Measurements from ENCODE around the gene EOLA2. TPM values are rescaled to one million over a fixed set of nuclear protein-coding genes. Genes with fewer than 3 reads are reported as not detected.
"Not testable (repeated sequence)": the region's sequence is repeated elsewhere in the genome, so short reads cannot be mapped to it uniquely, and the experiment has no call there.

The EOLA2 gene
- polyA plus RNA-seq, 1 experiment: 35.5 TPM

DNA sequence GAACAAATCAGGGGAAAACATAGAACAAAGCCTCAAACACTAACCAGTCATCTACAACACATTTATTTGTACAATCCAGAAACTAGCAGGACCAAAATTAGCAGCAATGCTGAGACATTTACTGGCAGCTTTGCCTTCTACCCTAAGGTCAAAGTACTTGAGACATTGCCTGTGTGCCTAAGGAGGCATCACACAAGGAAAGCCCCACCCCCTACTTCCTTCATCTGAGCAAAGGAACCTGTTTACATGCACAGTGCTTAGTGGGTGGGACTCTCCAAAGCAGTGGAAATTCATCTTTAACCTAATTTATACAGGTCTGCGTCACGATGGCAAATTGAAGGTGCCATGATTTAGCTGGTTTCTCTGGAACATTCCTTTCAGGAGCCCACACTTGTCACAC, 6.1 kb downstream of the EOLA2 start:
- H3K27me3 ChIP-seq (ENCODE audit: control insufficient read depth, insufficient read depth, low read length); POLR2A ChIA-PET; H3K4me3 ChIP-seq (ENCODE audit: low read depth, low read length); CTCF ChIA-PET; H3K9me3 ChIP-seq (ENCODE audit: control insufficient read depth, insufficient read depth, low read length); H3K27ac ChIP-seq (ENCODE audit: low read depth, low read length); DNase-seq (ENCODE audit: low read depth, low spot score): not testable (repeated sequence)

DNA sequence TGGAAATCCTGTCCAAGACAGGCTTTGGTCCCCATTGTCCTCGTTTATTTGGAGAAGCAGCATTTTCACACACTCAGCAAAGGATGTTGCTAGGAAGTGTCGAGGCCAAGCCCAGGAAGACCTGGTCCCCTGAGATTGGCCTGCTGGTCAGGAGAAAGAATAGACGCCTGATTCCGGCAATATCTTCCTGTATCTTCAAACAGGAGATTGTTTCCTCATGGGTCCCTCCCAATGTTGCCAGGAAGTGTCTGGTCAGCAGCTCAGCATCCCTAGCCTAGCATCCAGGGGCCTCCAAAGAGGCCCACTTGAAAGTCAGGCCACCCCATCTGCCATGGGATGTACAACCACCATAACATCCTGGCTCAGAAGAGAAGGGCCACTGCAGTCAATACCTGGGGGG, 6.9 kb downstream of the EOLA2 start:
- H3K27ac ChIP-seq (ENCODE audit: low read depth, low read length); POLR2A ChIA-PET; H3K27me3 ChIP-seq (ENCODE audit: control insufficient read depth, insufficient read depth, low read length); H3K9me3 ChIP-seq (ENCODE audit: control insufficient read depth, insufficient read depth, low read length); CTCF ChIA-PET; DNase-seq (ENCODE audit: low read depth, low spot score); H3K4me3 ChIP-seq (ENCODE audit: low read depth, low read length): not testable (repeated sequence)

DNA sequence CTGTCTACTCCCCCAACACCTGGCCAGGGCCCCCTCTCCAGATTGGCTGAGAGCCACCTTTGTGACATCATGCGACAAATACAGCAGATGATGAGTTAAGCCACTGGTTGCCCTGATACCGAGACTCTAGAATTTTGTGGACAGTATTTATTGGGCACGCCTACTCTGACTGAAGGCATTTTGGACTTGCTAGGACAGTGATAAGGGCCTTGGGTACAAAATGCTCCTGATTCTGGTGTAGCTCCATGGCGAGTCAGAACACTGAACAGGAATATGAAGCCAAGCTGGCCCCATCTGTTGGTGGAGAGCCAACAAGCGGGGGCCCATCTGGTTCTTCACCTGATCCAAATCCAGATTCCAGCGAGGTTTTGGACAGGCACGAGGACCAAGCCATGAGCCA, 8.9 kb downstream of the EOLA2 start, which contains the start of gene HSFX4:
Gene HSFX4, plus strand, starts transcription at position 174 of the 400 bp plus-strand sequence. Its CDS starts 72 bp downstream, at position 246.
- POLR2A ChIA-PET: not testable (repeated sequence)

DNA sequence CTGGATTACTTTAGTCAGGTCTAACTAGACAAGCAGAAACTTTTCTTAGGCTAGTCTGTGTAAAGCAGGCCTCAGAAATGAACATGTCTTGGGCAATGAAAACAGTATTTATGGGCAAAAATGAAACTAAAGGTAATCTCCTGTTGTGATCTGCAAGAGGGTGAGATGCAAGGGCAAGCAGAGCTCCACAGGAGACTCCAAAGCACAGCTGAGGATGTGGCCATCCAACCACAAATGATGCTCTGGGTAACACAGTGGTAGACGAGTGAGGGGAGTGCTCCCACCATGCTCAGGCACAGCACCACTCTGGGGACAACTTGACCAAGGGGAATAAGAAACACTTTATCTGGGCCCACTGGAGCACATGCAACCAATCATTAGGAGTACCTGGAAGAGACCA, 9.7 kb downstream of the EOLA2 start:
- DNase-seq (ENCODE audit: low read depth, low spot score); POLR2A ChIA-PET; H3K27me3 ChIP-seq (ENCODE audit: control insufficient read depth, insufficient read depth, low read length); H3K27ac ChIP-seq (ENCODE audit: low read depth, low read length); CTCF ChIA-PET; H3K9me3 ChIP-seq (ENCODE audit: control insufficient read depth, insufficient read depth, low read length); H3K4me3 ChIP-seq (ENCODE audit: low read depth, low read length): not testable (repeated sequence)

More for the DNA sequence above, 8.9 kb downstream of the EOLA2 start, which contains the start of gene HSFX4:
- CTCF ChIA-PET; H3K27ac ChIP-seq (ENCODE audit: low read depth, low read length); DNase-seq (ENCODE audit: low read depth, low spot score); H3K4me3 ChIP-seq (ENCODE audit: low read depth, low read length); H3K27me3 ChIP-seq (ENCODE audit: control insufficient read depth, insufficient read depth, low read length); H3K9me3 ChIP-seq (ENCODE audit: control insufficient read depth, insufficient read depth, low read length): not testable (repeated sequence)

DNA sequence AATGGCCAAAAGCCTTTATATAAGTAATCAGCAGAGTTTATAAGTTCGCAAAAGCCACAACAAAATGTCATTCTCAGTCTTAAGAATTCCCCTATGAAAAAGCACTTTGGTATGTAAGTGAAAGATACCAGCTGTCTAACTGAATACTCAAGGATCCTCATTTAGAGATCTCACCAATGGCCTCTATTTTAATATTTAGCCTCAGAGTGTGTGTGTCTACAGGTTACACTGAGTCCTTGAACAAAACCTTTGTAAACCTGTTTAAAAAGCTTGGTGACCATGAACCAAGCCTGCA, 10.4 kb downstream of the EOLA2 start:
- POLR2A ChIA-PET; DNase-seq (ENCODE audit: low read depth, low spot score); CTCF ChIA-PET: not testable (repeated sequence)

DNA sequence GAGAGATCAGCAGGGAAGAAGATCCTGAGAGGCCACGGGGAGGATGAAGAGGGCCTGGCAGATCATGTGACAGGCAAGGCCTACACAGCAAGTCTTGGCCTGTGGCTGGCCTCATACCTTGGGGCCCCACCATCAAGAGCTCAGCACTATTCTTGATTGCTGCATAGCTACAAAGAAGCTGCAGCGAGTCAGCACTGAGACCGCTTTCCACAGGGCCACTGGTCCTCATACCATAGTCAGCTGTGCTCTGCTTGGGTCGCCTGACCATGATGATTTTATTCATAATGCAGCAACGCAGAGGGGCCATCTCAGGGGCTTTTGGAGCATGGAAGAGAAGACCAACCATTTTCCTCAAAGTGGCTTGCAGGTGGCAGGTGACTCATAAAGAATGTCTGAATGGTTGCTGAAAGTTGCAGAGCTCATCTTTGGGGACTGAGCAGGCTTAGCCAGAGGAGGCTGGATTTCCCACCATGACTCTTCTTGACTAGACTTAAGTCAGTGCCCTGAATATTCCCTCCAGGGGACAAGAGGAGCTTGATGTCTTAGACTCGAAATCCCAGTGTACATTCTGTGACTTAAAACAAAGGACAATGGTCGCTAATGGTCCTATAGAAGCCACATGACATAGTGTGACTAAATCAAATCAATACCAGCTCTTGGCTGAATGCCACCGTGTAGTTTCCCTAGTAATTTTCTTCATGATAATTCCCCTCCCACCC, 10.9 kb downstream of the EOLA2 start:
- DNase-seq (ENCODE audit: low read depth, low spot score); POLR2A ChIA-PET; H3K27ac ChIP-seq (ENCODE audit: low read depth, low read length); H3K4me3 ChIP-seq (ENCODE audit: low read depth, low read length); H3K27me3 ChIP-seq (ENCODE audit: control insufficient read depth, insufficient read depth, low read length); H3K9me3 ChIP-seq (ENCODE audit: control insufficient read depth, insufficient read depth, low read length); CTCF ChIA-PET: not testable (repeated sequence)

More for the DNA sequence above, 10.4 kb downstream of the EOLA2 start:
- not testable (repeated sequence) for H3K4me3 ChIP-seq (ENCODE audit: low read depth, low read length); H3K27me3 ChIP-seq (ENCODE audit: control insufficient read depth, insufficient read depth, low read length); H3K9me3 ChIP-seq (ENCODE audit: control insufficient read depth, insufficient read depth, low read length); H3K27ac ChIP-seq (ENCODE audit: low read depth, low read length)

DNA sequence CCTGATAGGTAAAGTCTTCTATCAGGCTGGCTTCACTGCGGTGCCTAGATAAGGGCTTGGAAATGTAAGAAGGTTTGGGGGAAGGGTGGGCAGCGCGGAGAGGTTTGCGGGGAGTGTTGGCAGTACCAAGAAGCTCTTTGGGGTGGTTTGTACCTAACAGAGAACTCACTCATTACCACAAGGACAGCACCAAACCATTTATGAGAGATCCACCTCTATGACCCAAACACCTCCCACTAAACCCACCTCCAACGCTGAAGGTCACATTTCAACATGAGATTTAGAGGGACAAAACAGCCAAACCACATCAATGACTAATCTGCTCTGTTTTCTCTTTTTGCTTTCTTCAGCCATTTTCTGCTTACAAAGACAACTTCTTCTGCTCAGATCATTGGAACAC, 13.9 kb downstream of the EOLA2 start:
- CTCF ChIA-PET; H3K4me3 ChIP-seq (ENCODE audit: low read depth, low read length); POLR2A ChIA-PET; H3K27me3 ChIP-seq (ENCODE audit: control insufficient read depth, insufficient read depth, low read length); H3K9me3 ChIP-seq (ENCODE audit: control insufficient read depth, insufficient read depth, low read length); H3K27ac ChIP-seq (ENCODE audit: low read depth, low read length); DNase-seq (ENCODE audit: low read depth, low spot score): not testable (repeated sequence)

DNA sequence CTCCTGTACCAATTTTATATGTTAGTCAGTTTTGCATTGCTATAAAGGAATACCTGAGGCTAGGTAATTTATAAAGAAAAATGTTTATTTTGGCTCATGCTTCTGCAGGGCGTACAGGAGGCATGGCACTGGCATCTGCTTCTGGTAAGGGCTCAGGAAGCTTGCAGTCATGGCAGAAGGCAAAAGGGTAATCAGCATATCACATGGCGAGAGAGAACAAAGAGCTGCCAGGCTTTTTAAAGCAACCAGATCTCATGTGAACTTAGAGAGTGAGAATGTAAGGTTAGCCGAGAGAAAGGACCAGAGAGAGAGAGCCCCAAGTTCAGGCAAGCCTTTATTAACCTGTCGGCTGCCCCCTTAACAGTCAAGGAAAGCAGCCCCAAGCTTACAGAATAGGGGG, 14.5 kb downstream of the EOLA2 start:
- POLR2A ChIA-PET: not testable (repeated sequence)

DNA sequence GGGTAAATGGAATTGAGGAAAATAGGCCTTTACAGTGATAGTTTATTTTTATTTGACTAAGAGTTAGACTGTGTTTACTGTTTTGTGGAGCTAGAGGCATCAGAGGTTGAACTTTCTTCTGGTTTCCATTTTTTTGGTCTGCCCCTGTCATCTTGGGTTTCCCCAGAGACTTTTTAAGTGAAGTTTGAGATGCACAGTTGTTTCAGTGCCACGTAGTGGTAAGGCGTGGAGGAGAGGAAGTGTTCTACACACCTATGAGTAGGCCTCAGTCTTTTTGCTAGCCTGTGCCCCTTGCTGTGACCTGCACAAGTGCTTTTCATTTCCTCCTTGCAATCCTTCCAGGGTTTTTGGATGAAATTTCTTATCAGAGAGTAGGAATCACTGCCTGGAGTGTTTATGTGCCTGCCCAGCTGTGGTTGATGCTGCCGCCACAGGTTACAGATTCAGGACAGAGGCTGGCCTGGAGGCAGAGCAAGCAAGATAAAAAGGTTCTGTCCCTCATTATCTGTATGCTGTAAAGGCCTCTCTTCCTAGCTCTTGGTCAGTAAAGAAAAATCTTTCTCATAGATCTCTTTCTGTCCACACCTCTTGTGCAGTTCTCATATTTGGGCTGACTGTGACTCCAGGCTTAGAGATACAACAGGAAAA, 21.4 kb downstream of the EOLA2 start:
- H3K27ac ChIP-seq (ENCODE audit: low read depth, low read length): no peak overlapping the region
- no peaks in the 10 kb centered on the region for H3K9me3 ChIP-seq (ENCODE audit: control insufficient read depth, insufficient read depth, low read length)
- no peaks in the 10 kb centered on the region for H3K27me3 ChIP-seq (ENCODE audit: control insufficient read depth, insufficient read depth, low read length)
- CTCF ChIA-PET: no interaction called here
- TF ChIP-seq, protein P1, sequence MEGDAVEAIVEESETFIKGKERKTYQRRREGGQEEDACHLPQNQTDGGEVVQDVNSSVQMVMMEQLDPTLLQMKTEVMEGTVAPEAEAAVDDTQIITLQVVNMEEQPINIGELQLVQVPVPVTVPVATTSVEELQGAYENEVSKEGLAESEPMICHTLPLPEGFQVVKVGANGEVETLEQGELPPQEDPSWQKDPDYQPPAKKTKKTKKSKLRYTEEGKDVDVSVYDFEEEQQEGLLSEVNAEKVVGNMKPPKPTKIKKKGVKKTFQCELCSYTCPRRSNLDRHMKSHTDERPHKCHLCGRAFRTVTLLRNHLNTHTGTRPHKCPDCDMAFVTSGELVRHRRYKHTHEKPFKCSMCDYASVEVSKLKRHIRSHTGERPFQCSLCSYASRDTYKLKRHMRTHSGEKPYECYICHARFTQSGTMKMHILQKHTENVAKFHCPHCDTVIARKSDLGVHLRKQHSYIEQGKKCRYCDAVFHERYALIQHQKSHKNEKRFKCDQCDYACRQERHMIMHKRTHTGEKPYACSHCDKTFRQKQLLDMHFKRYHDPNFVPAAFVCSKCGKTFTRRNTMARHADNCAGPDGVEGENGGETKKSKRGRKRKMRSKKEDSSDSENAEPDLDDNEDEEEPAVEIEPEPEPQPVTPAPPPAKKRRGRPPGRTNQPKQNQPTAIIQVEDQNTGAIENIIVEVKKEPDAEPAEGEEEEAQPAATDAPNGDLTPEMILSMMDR (IDR thresholded peaks at IDR 0.05; ENCODE audit: low read depth, low read length): no peak
- no peak overlapping the region for H3K4me3 ChIP-seq (ENCODE audit: low read depth, low read length)
- POLR2A ChIA-PET: no interaction called here
- DNase-seq (ENCODE audit: low read depth, low spot score): no peak

More for the DNA sequence above, 14.5 kb downstream of the EOLA2 start:
- H3K27ac ChIP-seq (ENCODE audit: low read depth, low read length); CTCF ChIA-PET; DNase-seq (ENCODE audit: low read depth, low spot score); H3K9me3 ChIP-seq (ENCODE audit: control insufficient read depth, insufficient read depth, low read length); H3K27me3 ChIP-seq (ENCODE audit: control insufficient read depth, insufficient read depth, low read length); H3K4me3 ChIP-seq (ENCODE audit: low read depth, low read length): not testable (repeated sequence)

Measured in AG04450 (cell line).